RWPE1 (cell line): Measurements from ENCODE around the gene DAND5.

Experiments used
- CTCF ChIA-PET: fragments of 350-600 bp; sonication (Branson Sonifier 250); formaldehyde crosslinking; extraction: SDS; loops from one replicate; lab custom pipeline; 2021; lab: Yijun Ruan, JAX
- POLR2A ChIA-PET: fragments of 400-600 bp; formaldehyde crosslinking; extraction: SDS; loops from one replicate; lab custom pipeline; 2020; ENCODE audit warnings: antibody characterized with exemption; ENCODE audit not compliant: low non-redundant PET; lab: Yijun Ruan, JAX
- DNase-seq: peaks from one replicate; pipeline ENCODE4 v3.0.0; 2012; ENCODE audit warnings: low spot score
- H3K27ac ChIP-seq: fragments of 450-650 bp; 2 replicates; pipeline ENCODE4 v1.5.1; 2017
- CTCF ChIP-seq: fragments of 450-650 bp; conservative IDR thresholded peaks from 2 replicates; pipeline ENCODE4 v1.5.1; 2017; ENCODE audit warnings: low read depth, mild to moderate bottlenecking

Gene DAND5

DNA sequence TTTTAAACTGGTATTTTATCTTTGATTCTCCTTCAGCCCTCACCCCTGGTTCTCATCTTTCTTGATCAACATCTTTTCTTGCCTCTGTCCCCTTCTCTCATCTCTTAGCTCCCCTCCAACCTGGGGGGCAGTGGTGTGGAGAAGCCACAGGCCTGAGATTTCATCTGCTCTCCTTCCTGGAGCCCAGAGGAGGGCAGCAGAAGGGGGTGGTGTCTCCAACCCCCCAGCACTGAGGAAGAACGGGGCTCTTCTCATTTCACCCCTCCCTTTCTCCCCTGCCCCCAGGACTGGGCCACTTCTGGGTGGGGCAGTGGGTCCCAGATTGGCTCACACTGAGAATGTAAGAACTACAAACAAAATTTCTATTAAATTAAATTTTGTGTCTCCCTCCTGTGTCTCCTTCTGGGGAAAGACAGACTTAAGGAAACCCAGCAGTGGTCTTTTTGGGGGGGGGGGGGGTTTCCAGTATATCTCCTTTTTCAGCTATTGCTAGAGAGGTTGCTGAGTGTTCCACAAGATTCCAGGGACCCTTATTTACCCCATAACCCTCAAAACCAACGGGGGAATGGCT is 25.2 kb upstream of the DAND5 start:
- CTCF ChIA-PET: no interaction called here
- no peak for TF ChIP-seq CTCF
- H3K27ac ChIP-seq: peak overlapping the region; percentile 96
- POLR2A ChIA-PET: no interaction called here
- DNase-seq: no peak

- CTCF ChIA-PET: interaction anchor here (0.6 to 1.3 kb wide), 2 partner anchors 20 to 1346 kb away, joined by 3 to 4 read pairs; no protein-coding TSS in a partner anchor
- DNase-seq: peak; percentile 96
- H3K27ac ChIP-seq: peak within 1 kb of the TSS; percentile 96
- TF ChIP-seq CTCF: no peak
- POLR2A ChIA-PET: no interaction called here
These were observed 23.8 kb upstream of the DAND5 start, which contains the start of gene RAD23A for GRCh38 chr19:12945479-12946091. Gene RAD23A (plus strand): TSS chr19:12945862. CDS start chr19:12945949, 87 bp downstream.

GRCh38 chr19:12946092-12946721 is 23.2 kb upstream of the DAND5 start:
- peak overlapping the region; percentile 96 for H3K27ac ChIP-seq
- POLR2A ChIA-PET: interaction anchor here (0.6 to 0.7 kb wide), 3 partner anchors 8 to 200 kb away, joined by 3 read pairs; partner anchors contain the start of gene CALR
- TF ChIP-seq CTCF: no peak
- peak; percentile 81 for DNase-seq
- CTCF ChIA-PET: interaction anchor here (0.6 to 1.3 kb wide), 2 partner anchors 19 to 1346 kb away, joined by 3 to 4 read pairs; no protein-coding TSS in a partner anchor

- peak overlapping the region; percentile 96 for H3K27ac ChIP-seq
- POLR2A ChIA-PET: interaction anchor here (0.6 to 0.7 kb wide), 3 partner anchors 9 to 199 kb away, joined by 3 read pairs; partner anchors contain the start of gene CALR
- DNase-seq: no peak
- TF ChIP-seq CTCF: no peak
- CTCF ChIA-PET: interaction anchor here (1.3 kb wide), 1 partner anchor 19 kb away, joined by 4 read pairs; no protein-coding TSS in a partner anchor
These were observed 22.5 kb upstream of the DAND5 start for GRCh38 chr19:12946731-12947496.

DNA sequence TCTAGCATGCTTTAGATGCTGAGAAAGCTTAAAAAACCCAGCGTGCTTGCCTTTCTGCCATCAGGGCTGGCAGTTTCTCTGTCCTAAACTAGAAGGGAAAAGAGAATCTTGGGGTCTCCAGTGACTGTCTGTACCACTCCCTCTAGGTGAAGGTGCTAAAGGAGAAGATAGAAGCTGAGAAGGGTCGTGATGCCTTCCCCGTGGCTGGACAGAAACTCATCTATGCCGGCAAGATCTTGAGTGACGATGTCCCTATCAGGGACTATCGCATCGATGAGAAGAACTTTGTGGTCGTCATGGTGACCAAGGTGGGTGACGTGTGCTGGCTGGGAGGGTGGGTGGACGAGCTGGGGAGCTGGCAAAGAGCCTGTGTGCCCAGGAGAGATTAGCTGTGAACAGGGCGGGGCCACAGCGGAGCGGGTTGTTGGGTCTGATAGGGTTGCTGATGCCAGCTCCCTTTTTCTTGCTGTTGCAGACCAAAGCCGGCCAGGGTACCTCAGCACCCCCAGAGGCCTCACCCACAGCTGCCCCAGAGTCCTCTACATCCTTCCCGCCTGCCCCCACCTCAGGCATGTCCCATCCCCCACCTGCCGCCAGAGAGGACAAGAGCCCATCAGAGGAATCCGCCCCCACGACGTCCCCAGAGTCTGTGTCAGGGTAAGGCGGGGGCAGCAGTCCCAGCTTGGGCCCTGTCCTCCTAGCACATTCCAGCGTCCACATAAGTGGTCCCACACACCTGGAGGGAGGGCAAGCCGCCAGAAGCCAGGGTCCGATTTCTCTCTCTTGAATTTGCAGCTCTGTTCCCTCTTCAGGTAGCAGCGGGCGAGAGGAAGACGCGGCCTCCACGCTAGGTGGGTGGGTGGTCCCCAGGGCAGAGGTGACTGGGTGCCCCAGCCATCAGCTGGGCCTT is 21.4 kb upstream of the DAND5 start:
- CTCF ChIA-PET: no interaction called here
- POLR2A ChIA-PET: no interaction called here
- H3K27ac ChIP-seq: peak overlapping the region; percentile 80
- no peak for DNase-seq
- TF ChIP-seq CTCF: no peak
